ENCODE data around the gene CHST3. TPM values are rescaled to one million over a fixed set of nuclear protein-coding genes. Genes with fewer than 3 reads are reported as not detected.
A peak's percentile ranks its signal among the peaks of the same experiment; 100 is the strongest.

Gene CHST3
- total RNA-seq, 1 donor from 2014 or later, result 25.8 TPM

- Mint-ChIP-seq H3K9me3 (no peaks in the 10 kb centered on the region), H3K36me3 (ENCODE audit: low read depth) (peaks cover 6% of the 10 kb centered on the region), H3K4me1 (peaks cover 31% of the 10 kb centered on the region), H3K27me3 (ENCODE audit: low read depth) (peaks cover 11% of the 10 kb centered on the region), H3K27ac (ENCODE audit: unreplicated experiment) (no peak overlapping the region), H3K4me3 (peak overlapping the region; percentile 86)
- no peak for DNase-seq (ENCODE audit: low read depth, low spot score)
- TF ChIP-seq, protein P1, sequence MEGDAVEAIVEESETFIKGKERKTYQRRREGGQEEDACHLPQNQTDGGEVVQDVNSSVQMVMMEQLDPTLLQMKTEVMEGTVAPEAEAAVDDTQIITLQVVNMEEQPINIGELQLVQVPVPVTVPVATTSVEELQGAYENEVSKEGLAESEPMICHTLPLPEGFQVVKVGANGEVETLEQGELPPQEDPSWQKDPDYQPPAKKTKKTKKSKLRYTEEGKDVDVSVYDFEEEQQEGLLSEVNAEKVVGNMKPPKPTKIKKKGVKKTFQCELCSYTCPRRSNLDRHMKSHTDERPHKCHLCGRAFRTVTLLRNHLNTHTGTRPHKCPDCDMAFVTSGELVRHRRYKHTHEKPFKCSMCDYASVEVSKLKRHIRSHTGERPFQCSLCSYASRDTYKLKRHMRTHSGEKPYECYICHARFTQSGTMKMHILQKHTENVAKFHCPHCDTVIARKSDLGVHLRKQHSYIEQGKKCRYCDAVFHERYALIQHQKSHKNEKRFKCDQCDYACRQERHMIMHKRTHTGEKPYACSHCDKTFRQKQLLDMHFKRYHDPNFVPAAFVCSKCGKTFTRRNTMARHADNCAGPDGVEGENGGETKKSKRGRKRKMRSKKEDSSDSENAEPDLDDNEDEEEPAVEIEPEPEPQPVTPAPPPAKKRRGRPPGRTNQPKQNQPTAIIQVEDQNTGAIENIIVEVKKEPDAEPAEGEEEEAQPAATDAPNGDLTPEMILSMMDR (conservative IDR thresholded peaks at IDR 0.05), result no peak
Observed at GRCh38 chr10:71962901-71963300, 1.3 kb upstream of the CHST3 start.

DNA sequence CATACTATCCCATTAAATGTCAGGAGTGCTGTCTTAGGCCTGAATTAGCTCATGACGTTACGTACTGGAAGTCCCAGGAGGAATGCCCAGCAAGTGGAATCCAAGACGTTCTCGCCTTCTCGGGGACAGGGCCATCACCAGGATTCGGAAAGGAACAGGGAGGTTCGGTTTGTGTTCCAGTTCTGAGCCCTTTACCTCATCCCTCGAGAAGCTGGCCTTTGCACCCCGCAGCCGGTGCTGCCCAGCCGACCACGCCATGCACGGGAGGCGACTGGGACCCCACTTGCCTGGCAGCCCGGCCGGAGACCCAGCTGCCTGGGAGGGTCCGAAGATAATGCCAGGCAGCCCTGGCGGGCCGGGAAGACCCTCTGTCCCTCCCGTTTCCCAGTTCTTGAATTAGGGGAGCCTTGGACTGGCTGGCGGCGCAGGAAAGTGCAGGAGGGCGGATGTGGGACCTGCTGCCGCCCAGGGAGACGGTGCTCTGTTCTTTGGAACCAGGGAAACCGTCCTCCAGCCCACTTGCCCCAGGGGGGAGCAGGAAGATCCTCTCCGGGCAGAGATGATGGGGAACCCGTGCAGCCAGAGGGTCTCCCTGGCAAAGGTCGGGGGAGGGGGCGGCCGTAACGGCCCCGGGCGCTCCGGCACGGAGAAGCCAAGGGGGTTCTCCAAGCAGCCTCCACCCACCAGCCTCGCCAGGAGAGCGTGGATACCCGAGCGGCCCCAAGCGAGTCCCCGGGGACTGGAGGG lies 671 bp upstream of the CHST3 start:
- Mint-ChIP-seq H3K27me3 (ENCODE audit: low read depth) (peaks cover 11% of the 10 kb centered on the region), H3K4me3 (peak overlapping the region; percentile 86), H3K36me3 (ENCODE audit: low read depth) (peaks cover 6% of the 10 kb centered on the region), H3K27ac (ENCODE audit: unreplicated experiment) (no peak overlapping the region), H3K4me1 (peaks cover 36% of the 10 kb centered on the region), H3K9me3 (no peaks in the 10 kb centered on the region)
- TF ChIP-seq, protein P1 (conservative IDR thresholded peaks at IDR 0.05), result no peak
- DNase-seq (ENCODE audit: low read depth, low spot score), result no peak

- peak overlapping the region; percentile 96 for H3K4me3 Mint-ChIP-seq
- H3K27me3 Mint-ChIP-seq (ENCODE audit: low read depth), result peaks cover 11% of the 10 kb centered on the region
- H3K27ac Mint-ChIP-seq (ENCODE audit: unreplicated experiment), result peak overlapping the region; percentile 94
- H3K9me3 Mint-ChIP-seq, result no peaks in the 10 kb centered on the region
- no peak for DNase-seq (ENCODE audit: low read depth, low spot score)
- H3K36me3 Mint-ChIP-seq (ENCODE audit: low read depth), result peaks cover 6% of the 10 kb centered on the region
- peaks cover 47% of the 10 kb centered on the region for H3K4me1 Mint-ChIP-seq
- TF ChIP-seq, protein P1 (conservative IDR thresholded peaks at IDR 0.05), result no peak
Observed at GRCh38 chr10:71964743-71965515, 734 bp downstream of the CHST3 start.

- peaks cover 11% of the 10 kb centered on the region for H3K27me3 Mint-ChIP-seq (ENCODE audit: low read depth)
Observed at GRCh38 chr10:71965623-71966022, 1.4 kb downstream of the CHST3 start.

More at GRCh38 chr10:71965623-71966022, 1.4 kb downstream of the CHST3 start:
- no peak for DNase-seq (ENCODE audit: low read depth, low spot score)
- Mint-ChIP-seq H3K4me3 (peak overlapping the region; percentile 96), H3K36me3 (ENCODE audit: low read depth) (peaks cover 6% of the 10 kb centered on the region), H3K27ac (ENCODE audit: unreplicated experiment) (peak overlapping the region; percentile 94), H3K4me1 (peaks cover 54% of the 10 kb centered on the region), H3K9me3 (no peaks in the 10 kb centered on the region)
- TF ChIP-seq, protein P1 (conservative IDR thresholded peaks at IDR 0.05), result no peak

Data from neural crest cell (in vitro differentiated cells).